ENCODE measurements around the gene FAN1. TPM values are rescaled to one million over a fixed set of nuclear protein-coding genes. Genes with fewer than 3 reads are reported as not detected.

The FAN1 gene
- total RNA-seq, 2 donors from 2014 or later = 8.7 to 17.3 TPM

DNA sequence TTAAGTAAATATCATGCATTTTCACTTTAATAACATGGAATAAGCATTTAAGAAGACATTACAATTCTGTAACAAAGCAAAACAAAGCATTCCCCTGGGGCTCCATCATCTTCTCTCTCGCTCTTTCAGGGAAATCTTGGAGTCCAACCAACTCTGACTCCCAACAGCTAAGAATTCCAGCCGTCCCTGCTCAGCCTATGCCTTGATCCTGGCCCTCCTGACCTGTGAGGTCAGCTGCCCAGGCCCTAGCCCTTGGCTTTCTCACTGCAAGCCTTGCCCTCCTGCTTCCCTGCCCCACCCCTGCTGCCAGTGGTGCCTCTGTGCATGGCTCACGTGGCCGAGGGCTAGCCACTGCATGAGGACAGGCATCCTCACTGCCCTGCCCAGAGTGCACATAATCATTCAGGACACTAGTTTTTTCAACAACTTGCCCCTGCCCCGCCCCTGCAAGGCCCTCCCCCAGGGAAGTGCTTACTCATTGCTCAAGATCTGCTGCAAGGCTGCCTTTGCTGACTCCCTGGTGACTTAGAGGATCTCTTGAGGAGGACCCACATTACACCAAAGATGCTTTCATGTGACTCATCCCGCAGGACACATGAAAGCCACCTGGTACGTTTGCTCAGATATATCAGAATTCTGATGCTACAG is 50.1 kb downstream of the FAN1 start:
- no peak for DNase-seq (ENCODE audit: low spot score)
- Histone ChIP-seq H3K9me3 (no peaks in the 10 kb centered on the region), H3K4me1 (peaks cover 0 to 8% of the 10 kb centered on the region in 2 donors), H3K4me3 (no peak overlapping the region), H3K27me3 (no peaks in the 10 kb centered on the region), H3K27ac (peak overlapping the region in 1 of 2 donors; percentile 3), H3K36me3 (peaks cover 85% of the 10 kb centered on the region)
- TF ChIP-seq, protein P1, sequence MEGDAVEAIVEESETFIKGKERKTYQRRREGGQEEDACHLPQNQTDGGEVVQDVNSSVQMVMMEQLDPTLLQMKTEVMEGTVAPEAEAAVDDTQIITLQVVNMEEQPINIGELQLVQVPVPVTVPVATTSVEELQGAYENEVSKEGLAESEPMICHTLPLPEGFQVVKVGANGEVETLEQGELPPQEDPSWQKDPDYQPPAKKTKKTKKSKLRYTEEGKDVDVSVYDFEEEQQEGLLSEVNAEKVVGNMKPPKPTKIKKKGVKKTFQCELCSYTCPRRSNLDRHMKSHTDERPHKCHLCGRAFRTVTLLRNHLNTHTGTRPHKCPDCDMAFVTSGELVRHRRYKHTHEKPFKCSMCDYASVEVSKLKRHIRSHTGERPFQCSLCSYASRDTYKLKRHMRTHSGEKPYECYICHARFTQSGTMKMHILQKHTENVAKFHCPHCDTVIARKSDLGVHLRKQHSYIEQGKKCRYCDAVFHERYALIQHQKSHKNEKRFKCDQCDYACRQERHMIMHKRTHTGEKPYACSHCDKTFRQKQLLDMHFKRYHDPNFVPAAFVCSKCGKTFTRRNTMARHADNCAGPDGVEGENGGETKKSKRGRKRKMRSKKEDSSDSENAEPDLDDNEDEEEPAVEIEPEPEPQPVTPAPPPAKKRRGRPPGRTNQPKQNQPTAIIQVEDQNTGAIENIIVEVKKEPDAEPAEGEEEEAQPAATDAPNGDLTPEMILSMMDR (IDR thresholded peaks at IDR 0.05) = no peak

DNA sequence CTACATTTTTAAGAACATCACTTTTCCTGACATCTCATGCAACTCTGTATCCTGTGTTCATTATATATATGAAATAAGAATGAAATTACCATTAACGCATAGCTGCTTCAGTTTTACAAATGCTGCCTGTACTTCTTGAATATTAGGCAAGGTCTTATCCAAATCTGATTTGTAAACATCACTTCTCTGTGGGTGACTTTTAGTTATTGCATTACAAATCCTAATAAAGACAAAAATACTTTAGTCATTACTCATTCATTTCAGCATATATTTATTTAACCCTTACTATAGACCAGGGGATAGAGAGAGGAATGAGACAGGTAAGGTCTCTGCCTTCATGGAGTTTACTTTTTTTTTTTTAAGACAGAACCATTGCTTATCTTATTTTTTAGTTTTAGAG is 51.0 kb downstream of the FAN1 start:
- TF ChIP-seq, protein P1 (IDR thresholded peaks at IDR 0.05) = no peak
- H3K36me3 ChIP-seq = peaks cover 85% of the 10 kb centered on the region
- H3K4me3 ChIP-seq = no peak overlapping the region
- no peaks in the 10 kb centered on the region for H3K9me3 ChIP-seq
- H3K27ac ChIP-seq = no peak overlapping the region
- no peak for DNase-seq (ENCODE audit: low spot score)
- peaks cover 0 to 8% of the 10 kb centered on the region in 2 donors for H3K4me1 ChIP-seq
- no peaks in the 10 kb centered on the region for H3K27me3 ChIP-seq

DNA sequence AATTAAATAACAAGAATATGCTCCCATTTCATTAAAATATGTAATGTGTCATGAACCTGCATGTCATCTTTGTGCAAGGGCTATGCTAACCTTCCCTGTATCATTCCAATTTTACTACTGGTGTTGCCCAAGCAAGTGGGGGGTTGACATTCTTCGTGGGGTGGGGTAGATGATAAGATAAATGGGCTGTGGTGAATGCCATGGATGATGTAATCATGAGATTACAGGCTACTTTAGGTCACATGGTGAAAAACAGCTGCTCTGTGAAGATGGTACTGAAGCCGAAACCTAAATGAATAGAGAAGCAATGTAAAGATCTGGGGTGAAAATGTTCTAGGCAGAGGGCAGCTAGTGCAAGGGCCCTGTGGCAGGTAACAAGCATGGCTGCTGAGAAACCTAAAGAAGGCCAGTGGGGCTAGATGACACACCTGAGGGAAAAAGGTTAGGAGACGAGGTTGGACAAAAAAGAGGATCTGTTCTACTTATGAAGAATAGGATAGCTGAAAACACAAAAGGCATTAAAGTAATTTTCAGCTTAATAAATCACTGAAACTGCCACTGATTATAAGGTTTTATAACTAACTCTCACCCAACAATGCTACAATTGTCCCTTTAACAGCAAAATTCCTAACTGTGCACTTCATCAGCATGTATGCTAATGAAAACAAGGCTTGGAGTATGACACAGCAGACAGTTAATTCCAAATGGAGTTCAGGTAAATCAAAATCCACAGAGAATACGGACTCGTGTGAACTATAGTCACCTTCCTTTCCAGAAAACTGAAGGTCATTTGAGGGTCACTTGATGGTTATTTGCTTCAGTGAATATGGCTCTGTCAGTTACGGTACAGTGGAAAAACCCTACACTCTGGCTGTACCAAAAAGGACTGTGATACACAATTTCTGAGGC is 52.8 kb downstream of the FAN1 start:
- no peak for DNase-seq (ENCODE audit: low spot score)
- TF ChIP-seq, protein P1 (IDR thresholded peaks at IDR 0.05) = no peak
- Histone ChIP-seq H3K36me3 (peaks cover 80% of the 10 kb centered on the region), H3K9me3 (no peaks in the 10 kb centered on the region), H3K27me3 (no peaks in the 10 kb centered on the region), H3K4me1 (peaks cover 0 to 16% of the 10 kb centered on the region in 2 donors), H3K27ac (no peak overlapping the region), H3K4me3 (no peak overlapping the region)

DNA sequence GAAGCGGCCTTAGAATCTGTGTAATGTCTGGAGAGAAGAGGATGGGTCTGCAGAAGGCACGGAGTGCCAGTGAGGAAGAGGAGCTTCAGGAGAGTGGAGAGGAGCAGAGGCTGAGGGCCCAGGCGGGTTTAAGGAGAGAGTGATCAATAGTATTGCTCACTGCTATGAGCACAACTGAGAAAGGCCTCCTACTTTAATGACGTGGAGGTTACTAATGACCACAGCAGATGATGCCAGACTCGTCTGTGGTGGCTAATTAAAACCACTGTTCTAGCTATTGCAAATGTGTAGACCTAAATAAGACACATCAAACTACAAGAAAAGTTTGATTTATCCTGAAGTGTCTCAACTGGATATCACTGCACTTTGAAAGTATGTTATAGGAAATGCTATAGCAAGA is 54.5 kb downstream of the FAN1 start:
- no peaks in the 10 kb centered on the region for H3K9me3 ChIP-seq
- H3K4me3 ChIP-seq = no peak overlapping the region
- no peak for DNase-seq (ENCODE audit: low spot score)
- no peaks in the 10 kb centered on the region for H3K27me3 ChIP-seq
- TF ChIP-seq, protein P1 (IDR thresholded peaks at IDR 0.05) = no peak
- H3K36me3 ChIP-seq = peaks cover 62% of the 10 kb centered on the region
- H3K4me1 ChIP-seq = peaks cover 0 to 27% of the 10 kb centered on the region in 2 donors
- H3K27ac ChIP-seq = no peak overlapping the region

DNA sequence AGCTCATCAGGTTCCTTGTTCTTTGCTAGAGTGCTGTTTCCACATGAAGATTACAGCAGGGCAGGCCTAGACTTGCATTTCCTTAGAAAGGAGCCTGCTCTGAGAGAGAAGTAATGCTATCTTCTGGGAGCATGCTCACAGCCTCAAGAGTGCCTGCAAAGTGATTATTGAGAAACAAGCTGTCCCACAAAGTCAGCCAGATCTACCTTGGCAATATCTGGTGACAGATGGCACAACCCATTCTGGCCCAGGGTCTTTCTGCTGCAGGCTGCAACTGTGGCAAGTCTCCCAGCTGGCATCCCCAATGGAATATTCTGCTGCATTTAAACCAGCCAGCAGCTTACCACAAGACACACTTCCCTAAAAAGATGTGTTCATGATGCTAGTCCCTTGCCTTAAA is 58.4 kb downstream of the FAN1 start:
- Histone ChIP-seq H3K27me3 (no peaks in the 10 kb centered on the region), H3K27ac (no peak overlapping the region), H3K4me1 (peaks cover 0 to 19% of the 10 kb centered on the region in 2 donors), H3K4me3 (no peak overlapping the region), H3K9me3 (no peaks in the 10 kb centered on the region), H3K36me3 (peaks cover 56% of the 10 kb centered on the region)
- DNase-seq (ENCODE audit: low spot score) = no peak
- TF ChIP-seq, protein P1 (IDR thresholded peaks at IDR 0.05) = no peak
